ENCODE measurements around the gene ANKH.

- TF ChIP-seq POLR2A (IDR thresholded peaks at IDR 0.05) (no peak), CTCF (IDR thresholded peaks at IDR 0.05) (no peak)
These were observed 204.3 kb downstream of the ANKH start for GRCh38 chr5:14667290-14667689.
